GM12801 (cell line): ENCODE measurements around the gene AFAP1.

ENCODE experiments used
- TF ChIP-seq, protein P1 (sequence below): IDR thresholded peaks from one replicate; pipeline ENCODE4 v1.5.1; 2011; ENCODE audit warnings: control low read depth; ENCODE audit not compliant: insufficient read length; ENCODE audit errors: extremely low read depth

The AFAP1 gene

DNA sequence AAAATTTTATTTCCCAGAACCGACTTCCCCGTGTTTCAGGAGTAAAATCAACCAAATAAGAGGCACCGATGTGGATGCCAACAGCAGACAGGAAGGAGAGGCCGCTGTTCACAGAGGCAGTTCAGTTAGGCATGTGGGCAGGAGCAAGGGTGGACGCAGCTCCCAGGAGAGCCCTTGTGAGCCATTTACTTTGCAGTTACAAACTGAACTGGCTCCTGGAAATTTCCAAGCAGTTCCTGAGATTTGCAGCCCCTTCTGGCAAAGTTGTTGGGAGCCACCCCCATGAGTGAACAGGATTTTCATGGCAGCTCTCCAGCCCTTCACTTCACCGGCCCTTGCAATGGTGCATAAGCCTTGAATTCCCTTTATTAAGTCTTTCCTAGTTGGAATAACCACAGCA, 189.1 kb downstream of the AFAP1 start:
- TF ChIP-seq, protein P1, sequence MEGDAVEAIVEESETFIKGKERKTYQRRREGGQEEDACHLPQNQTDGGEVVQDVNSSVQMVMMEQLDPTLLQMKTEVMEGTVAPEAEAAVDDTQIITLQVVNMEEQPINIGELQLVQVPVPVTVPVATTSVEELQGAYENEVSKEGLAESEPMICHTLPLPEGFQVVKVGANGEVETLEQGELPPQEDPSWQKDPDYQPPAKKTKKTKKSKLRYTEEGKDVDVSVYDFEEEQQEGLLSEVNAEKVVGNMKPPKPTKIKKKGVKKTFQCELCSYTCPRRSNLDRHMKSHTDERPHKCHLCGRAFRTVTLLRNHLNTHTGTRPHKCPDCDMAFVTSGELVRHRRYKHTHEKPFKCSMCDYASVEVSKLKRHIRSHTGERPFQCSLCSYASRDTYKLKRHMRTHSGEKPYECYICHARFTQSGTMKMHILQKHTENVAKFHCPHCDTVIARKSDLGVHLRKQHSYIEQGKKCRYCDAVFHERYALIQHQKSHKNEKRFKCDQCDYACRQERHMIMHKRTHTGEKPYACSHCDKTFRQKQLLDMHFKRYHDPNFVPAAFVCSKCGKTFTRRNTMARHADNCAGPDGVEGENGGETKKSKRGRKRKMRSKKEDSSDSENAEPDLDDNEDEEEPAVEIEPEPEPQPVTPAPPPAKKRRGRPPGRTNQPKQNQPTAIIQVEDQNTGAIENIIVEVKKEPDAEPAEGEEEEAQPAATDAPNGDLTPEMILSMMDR: no peak

DNA sequence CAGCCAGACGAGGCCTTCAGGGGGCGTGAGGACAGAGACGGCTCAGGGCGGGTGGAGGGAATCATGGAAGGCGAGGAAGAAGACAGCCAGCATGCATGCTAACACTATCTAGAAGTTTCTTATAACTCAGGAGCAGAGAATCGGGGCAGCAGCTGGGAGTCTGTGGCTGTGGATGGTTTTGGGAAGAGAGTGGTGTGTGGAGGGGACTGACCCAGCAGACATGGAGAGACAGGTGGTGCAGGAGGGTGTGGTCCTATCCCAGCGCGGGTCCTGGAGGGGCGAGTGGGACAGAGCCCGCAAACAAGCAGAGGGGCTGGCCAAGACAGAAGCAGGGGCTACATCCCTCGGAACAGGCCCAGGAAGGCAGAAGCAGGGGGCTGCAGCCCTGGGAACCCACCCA, 192.1 kb downstream of the AFAP1 start:
- TF ChIP-seq, protein P1: no peak

DNA sequence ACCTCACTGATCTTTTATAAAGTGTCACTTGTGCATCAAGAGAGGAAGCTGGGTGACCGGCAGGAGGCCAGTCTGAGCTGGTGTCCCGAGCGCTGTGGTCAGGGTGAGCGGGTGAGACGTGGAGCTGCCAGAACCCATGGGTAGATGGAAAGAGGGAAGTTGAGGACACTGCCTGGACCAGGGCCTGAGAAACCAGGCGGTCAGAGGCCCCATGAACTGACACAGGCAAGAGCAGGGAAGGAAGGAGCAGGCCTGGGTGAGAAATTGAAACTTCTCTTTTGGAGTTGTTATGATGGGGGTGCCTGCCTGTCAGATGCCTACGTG, 192.6 kb downstream of the AFAP1 start:
- TF ChIP-seq, protein P1: no peak

DNA sequence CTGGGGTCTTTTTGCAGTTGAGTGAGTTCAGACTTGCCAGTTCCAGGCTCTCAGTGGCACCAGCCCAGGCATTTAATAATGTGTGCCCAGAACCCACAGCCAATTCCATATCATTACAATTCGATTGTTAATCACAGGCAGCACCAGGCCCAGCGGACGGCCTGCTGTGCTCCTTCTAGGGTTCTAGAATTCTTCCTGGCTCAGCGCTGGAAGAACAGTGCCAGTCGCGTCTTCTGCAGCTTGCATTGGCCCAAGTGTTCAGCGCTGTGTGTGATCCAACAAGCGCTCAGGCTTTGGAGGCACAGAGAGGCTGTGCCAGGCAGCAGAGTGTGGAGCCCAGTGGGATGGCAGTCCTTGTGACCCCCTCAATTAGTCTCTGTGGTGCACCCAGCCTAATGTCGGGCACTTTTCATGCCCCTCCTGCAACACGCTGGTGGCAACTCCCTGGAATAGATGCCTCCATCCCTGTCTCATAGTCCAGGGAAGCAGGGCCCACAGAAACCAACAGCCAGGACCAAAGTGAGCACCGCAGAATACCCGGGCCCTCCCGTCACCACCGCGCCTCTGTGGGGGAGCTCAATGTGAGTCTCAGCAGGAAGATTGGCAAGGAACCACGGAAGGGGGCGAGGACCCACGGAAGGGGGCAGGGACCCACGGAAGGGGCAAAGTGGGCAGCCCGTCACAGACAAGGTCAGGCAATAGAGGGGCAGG, 193.2 kb downstream of the AFAP1 start:
- TF ChIP-seq, protein P1: no peak

DNA sequence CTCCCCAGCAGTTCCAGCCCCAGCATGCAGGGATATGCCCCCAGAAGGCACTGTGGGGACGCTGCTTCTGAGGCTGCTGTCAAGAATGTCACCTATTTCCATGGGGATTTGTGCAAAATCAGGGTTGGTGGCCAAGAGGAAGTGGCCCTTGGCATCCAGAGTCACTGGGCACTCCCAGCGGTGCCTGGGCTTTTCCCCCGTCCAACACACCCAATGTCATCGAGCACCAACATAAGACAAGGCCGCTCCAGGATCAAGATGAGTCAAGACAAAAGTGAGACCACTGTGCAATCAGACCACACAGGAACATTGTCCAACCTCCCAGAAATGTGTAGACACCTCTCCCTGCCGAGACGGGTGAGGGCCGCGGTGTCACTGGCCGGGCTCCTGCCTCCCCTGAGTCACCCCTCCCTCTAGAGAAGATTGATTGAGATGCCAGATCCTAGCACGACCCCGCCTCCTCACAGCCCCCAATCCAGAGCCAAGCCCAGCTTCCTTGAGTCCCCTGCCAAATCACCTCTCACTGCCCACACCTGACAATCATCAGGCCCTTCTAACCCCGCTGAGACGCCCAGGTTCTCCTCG, 194.3 kb downstream of the AFAP1 start:
- TF ChIP-seq, protein P1: no peak

DNA sequence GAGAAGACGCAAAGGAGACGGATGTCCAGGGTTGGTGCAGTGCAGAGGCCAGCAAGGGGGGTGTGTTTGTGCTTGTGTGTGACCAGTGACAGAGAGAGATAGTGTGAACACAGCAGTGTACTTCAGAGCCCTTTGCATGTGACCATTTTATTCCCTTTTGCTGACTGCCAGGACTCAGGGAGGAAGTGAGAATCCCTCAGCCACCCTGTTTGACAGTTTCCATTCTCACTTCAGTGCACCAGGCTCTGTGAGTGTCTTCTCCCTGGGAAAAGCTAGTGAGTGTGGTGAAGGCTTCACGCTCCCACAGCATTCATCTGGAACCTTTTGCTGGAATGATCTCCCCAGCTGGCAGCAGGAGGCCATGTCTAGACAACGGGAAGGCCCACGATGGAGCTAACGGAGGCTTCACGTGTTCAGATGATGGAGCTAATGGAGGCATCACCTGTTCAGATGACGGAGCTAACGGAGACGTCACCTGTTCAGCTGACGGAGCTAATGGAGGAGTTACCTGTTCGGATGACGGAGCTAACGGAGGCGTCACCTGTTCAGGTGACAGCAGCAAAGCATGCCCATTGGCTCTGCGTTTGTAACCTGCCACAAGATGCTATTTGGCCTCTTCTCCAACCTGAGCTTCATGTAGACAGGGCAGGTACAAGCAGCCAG, 195.4 kb downstream of the AFAP1 start:
- TF ChIP-seq, protein P1: no peak

DNA sequence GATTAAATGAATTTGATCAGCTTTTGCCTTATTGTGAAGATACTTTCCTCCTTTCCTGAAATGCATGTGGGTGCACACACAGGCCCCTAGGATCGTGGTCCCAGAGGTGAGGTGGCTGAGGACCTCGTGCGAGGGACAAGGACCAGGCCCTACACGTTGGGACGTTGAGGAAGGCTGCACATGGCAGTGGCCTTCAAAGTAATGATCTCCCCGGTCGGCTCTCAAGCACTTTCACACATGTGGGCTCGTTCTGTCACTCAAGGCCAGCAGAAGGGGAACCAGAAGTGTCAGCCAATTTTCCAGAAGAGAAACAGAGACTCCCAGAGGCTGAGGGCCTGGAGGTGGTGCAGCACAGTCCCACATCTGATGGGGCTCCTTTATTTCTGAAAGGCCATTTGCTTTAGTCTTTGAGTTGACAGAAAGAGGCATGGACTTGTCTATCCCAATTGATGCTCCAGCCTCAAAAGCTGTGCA, 196.8 kb downstream of the AFAP1 start:
- TF ChIP-seq, protein P1: no peak
